ENCODE data around the gene ZNRF1.

ZNRF1 gene

GRCh38 chr16:75005697-75006096 lies 6.9 kb downstream of the ZNRF1 start:
- H3K79me1 ChIP-seq (ENCODE audit: low read length) = no peaks in the 10 kb centered on the region
- no CpG with 5 or more reads among the region's 4 CpGs for WGBS (ENCODE audit: extremely low coverage, insufficient coverage, insufficient read length)
- H4K91ac ChIP-seq (ENCODE audit: low read depth, low read length) = no peak overlapping the region
- peaks cover 6% of the 10 kb centered on the region for H3K79me2 ChIP-seq (ENCODE audit: control insufficient read depth, insufficient read depth, low read length, poor library complexity)
- no peak overlapping the region for H2AK5ac ChIP-seq (ENCODE audit: low read length)
- H2BK12ac ChIP-seq (ENCODE audit: low read length) = no peak overlapping the region
- H2BK120ac ChIP-seq (ENCODE audit: insufficient read depth, low read length, poor library complexity) = no peak overlapping the region
- no peak overlapping the region for H2AFZ ChIP-seq (ENCODE audit: insufficient read depth, low read length, poor library complexity)
- peak overlapping the region; percentile 74 for H3K4ac ChIP-seq (ENCODE audit: low read depth, low read length)
- no peak overlapping the region for H3K14ac ChIP-seq (ENCODE audit: low read length)
- no peak for DNase-seq
- H3K23ac ChIP-seq (ENCODE audit: low read length) = no peak overlapping the region
- H4K12ac ChIP-seq (ENCODE audit: low read depth, low read length) = no peak overlapping the region
- H3K27me3 ChIP-seq (ENCODE audit: insufficient read depth, low read length) = no peaks in the 10 kb centered on the region
- no peak overlapping the region for H4K8ac ChIP-seq (ENCODE audit: low read depth, low read length)
- no peak overlapping the region for H3K4me3 ChIP-seq (ENCODE audit: low read depth, low read length)
- no peaks in the 10 kb centered on the region for H3K36me3 ChIP-seq (ENCODE audit: control insufficient read depth in 1 of 2, insufficient read depth in 2 of 2, low read length in 2 of 2)
- H3K4me2 ChIP-seq (ENCODE audit: low read length) = no peak overlapping the region
- H3K18ac ChIP-seq (ENCODE audit: low read length) = no peak overlapping the region
- H3K4me1 ChIP-seq (ENCODE audit: control insufficient read depth in 1 of 2, insufficient read depth in 2 of 2, low read length in 2 of 2) = peaks cover 12 to 25% of the 10 kb centered on the region in 2 experiments
- no peak overlapping the region for H3K9ac ChIP-seq (ENCODE audit: low read length)
- H3K9me3 ChIP-seq (ENCODE audit: insufficient read depth, low read depth, low read length) = no peaks in the 10 kb centered on the region
- no peak overlapping the region for H3K27ac ChIP-seq (ENCODE audit: low read depth, low read length)
- H2BK5ac ChIP-seq (ENCODE audit: low read depth, low read length, poor library complexity) = no peak overlapping the region

GRCh38 chr16:75007443-75007842 lies 8.6 kb downstream of the ZNRF1 start:
- Histone ChIP-seq H3K79me2 (ENCODE audit: control insufficient read depth, insufficient read depth, low read length, poor library complexity) (peaks cover 6% of the 10 kb centered on the region), H2AK5ac (ENCODE audit: low read length) (no peak overlapping the region), H4K91ac (ENCODE audit: low read depth, low read length) (no peak overlapping the region), H3K4me1 (ENCODE audit: control insufficient read depth in 1 of 2, insufficient read depth in 2 of 2, low read length in 2 of 2) (peaks cover 11 to 18% of the 10 kb centered on the region in 2 experiments), H3K23ac (ENCODE audit: low read length) (no peak overlapping the region), H3K4me2 (ENCODE audit: low read length) (no peak overlapping the region), H3K14ac (ENCODE audit: low read length) (no peak overlapping the region), H3K27ac (ENCODE audit: low read depth, low read length) (no peak overlapping the region), H4K8ac (ENCODE audit: low read depth, low read length) (no peak overlapping the region), H3K4ac (ENCODE audit: low read depth, low read length) (no peak overlapping the region), H3K79me1 (ENCODE audit: low read length) (no peaks in the 10 kb centered on the region), H2BK12ac (ENCODE audit: low read length) (no peak overlapping the region), H3K27me3 (ENCODE audit: insufficient read depth, low read length) (no peaks in the 10 kb centered on the region), H4K12ac (ENCODE audit: low read depth, low read length) (no peak overlapping the region), H3K18ac (ENCODE audit: low read length) (no peak overlapping the region), H2AFZ (ENCODE audit: insufficient read depth, low read length, poor library complexity) (no peak overlapping the region), H3K4me3 (ENCODE audit: low read depth, low read length) (no peak overlapping the region), H2BK120ac (ENCODE audit: insufficient read depth, low read length, poor library complexity) (no peak overlapping the region), H3K9ac (ENCODE audit: low read length) (no peak overlapping the region), H3K36me3 (ENCODE audit: control insufficient read depth in 1 of 2, insufficient read depth in 2 of 2, low read length in 2 of 2) (no peaks in the 10 kb centered on the region), H3K9me3 (ENCODE audit: insufficient read depth, low read depth, low read length) (no peaks in the 10 kb centered on the region), H2BK5ac (ENCODE audit: low read depth, low read length, poor library complexity) (no peak overlapping the region)
- no peak for DNase-seq
- no CpG with 5 or more reads among the region's 1 CpG for WGBS (ENCODE audit: extremely low coverage, insufficient coverage, insufficient read length)

GRCh38 chr16:75010427-75010826 lies 11.6 kb downstream of the ZNRF1 start:
- H3K9me3 ChIP-seq (ENCODE audit: insufficient read depth, low read depth, low read length) = no peaks in the 10 kb centered on the region
- WGBS (ENCODE audit: extremely low coverage, insufficient coverage, insufficient read length) = no CpG with 5 or more reads among the region's 3 CpGs
- H3K27me3 ChIP-seq (ENCODE audit: insufficient read depth, low read length) = no peaks in the 10 kb centered on the region
- H2AK5ac ChIP-seq (ENCODE audit: low read length) = no peak overlapping the region
- H3K14ac ChIP-seq (ENCODE audit: low read length) = no peak overlapping the region
- no peak overlapping the region for H3K4ac ChIP-seq (ENCODE audit: low read depth, low read length)
- no peak for DNase-seq
- no peak overlapping the region for H3K4me3 ChIP-seq (ENCODE audit: low read depth, low read length)
- H3K27ac ChIP-seq (ENCODE audit: low read depth, low read length) = no peak overlapping the region
- no peak overlapping the region for H4K8ac ChIP-seq (ENCODE audit: low read depth, low read length)
- no peak overlapping the region for H3K4me2 ChIP-seq (ENCODE audit: low read length)
- peaks cover 3% of the 10 kb centered on the region for H3K79me1 ChIP-seq (ENCODE audit: low read length)
- H2BK12ac ChIP-seq (ENCODE audit: low read length) = no peak overlapping the region
- H2AFZ ChIP-seq (ENCODE audit: insufficient read depth, low read length, poor library complexity) = no peak overlapping the region
- no peak overlapping the region for H2BK120ac ChIP-seq (ENCODE audit: insufficient read depth, low read length, poor library complexity)
- no peak overlapping the region for H2BK5ac ChIP-seq (ENCODE audit: low read depth, low read length, poor library complexity)
- no peak overlapping the region for H4K12ac ChIP-seq (ENCODE audit: low read depth, low read length)
- H3K23ac ChIP-seq (ENCODE audit: low read length) = no peak overlapping the region
- H3K9ac ChIP-seq (ENCODE audit: low read length) = no peak overlapping the region
- H4K91ac ChIP-seq (ENCODE audit: low read depth, low read length) = no peak overlapping the region
- H3K4me1 ChIP-seq (ENCODE audit: control insufficient read depth in 1 of 2, insufficient read depth in 2 of 2, low read length in 2 of 2) = peaks cover 0 to 3% of the 10 kb centered on the region in 2 experiments
- H3K79me2 ChIP-seq (ENCODE audit: control insufficient read depth, insufficient read depth, low read length, poor library complexity) = peaks cover 1% of the 10 kb centered on the region
- H3K18ac ChIP-seq (ENCODE audit: low read length) = no peak overlapping the region
- H3K36me3 ChIP-seq (ENCODE audit: control insufficient read depth in 1 of 2, insufficient read depth in 2 of 2, low read length in 2 of 2) = no peaks in the 10 kb centered on the region

GRCh38 chr16:75011634-75012307 lies 12.9 kb downstream of the ZNRF1 start:
- Histone ChIP-seq H3K23ac (ENCODE audit: low read length) (no peak overlapping the region), H3K4me3 (ENCODE audit: low read depth, low read length) (no peak overlapping the region), H4K12ac (ENCODE audit: low read depth, low read length) (no peak overlapping the region), H2BK12ac (ENCODE audit: low read length) (no peak overlapping the region), H3K9me3 (ENCODE audit: insufficient read depth, low read depth, low read length) (no peaks in the 10 kb centered on the region), H4K91ac (ENCODE audit: low read depth, low read length) (no peak overlapping the region), H3K4me1 (ENCODE audit: control insufficient read depth in 1 of 2, insufficient read depth in 2 of 2, low read length in 2 of 2) (peaks cover 0 to 3% of the 10 kb centered on the region in 2 experiments), H3K14ac (ENCODE audit: low read length) (no peak overlapping the region), H3K27me3 (ENCODE audit: insufficient read depth, low read length) (no peaks in the 10 kb centered on the region), H3K9ac (ENCODE audit: low read length) (no peak overlapping the region), H2BK120ac (ENCODE audit: insufficient read depth, low read length, poor library complexity) (no peak overlapping the region), H3K79me2 (ENCODE audit: control insufficient read depth, insufficient read depth, low read length, poor library complexity) (peaks cover 1% of the 10 kb centered on the region), H3K4ac (ENCODE audit: low read depth, low read length) (peak overlapping the region; percentile 12), H3K18ac (ENCODE audit: low read length) (no peak overlapping the region), H3K27ac (ENCODE audit: low read depth, low read length) (no peak overlapping the region), H2AK5ac (ENCODE audit: low read length) (no peak overlapping the region), H3K4me2 (ENCODE audit: low read length) (no peak overlapping the region), H3K79me1 (ENCODE audit: low read length) (peaks cover 3% of the 10 kb centered on the region), H3K36me3 (ENCODE audit: control insufficient read depth in 1 of 2, insufficient read depth in 2 of 2, low read length in 2 of 2) (no peaks in the 10 kb centered on the region), H4K8ac (ENCODE audit: low read depth, low read length) (no peak overlapping the region), H2BK5ac (ENCODE audit: low read depth, low read length, poor library complexity) (no peak overlapping the region), H2AFZ (ENCODE audit: insufficient read depth, low read length, poor library complexity) (no peak overlapping the region)
- DNase-seq = peak; percentile 37 to 49
- no CpG with 5 or more reads among the region's 3 CpGs for WGBS (ENCODE audit: extremely low coverage, insufficient coverage, insufficient read length)
